Hepatocyte (in vitro differentiated cells): ENCODE data around the gene ABLIM2. TPM values are rescaled to one million over a fixed set of nuclear protein-coding genes. Genes with fewer than 3 reads are reported as not detected.

Source experiments
- DNase-seq: peaks from one replicate; pipeline ENCODE4 v3.0.0-alpha.2; 2016; ENCODE audit warnings: low spot score
- H2AFZ ChIP-seq: fragments of 200-600 bp; sonication (generic); 2 replicates; pipeline ENCODE4 v1.6.0; 2016; ENCODE audit warnings: antibody characterized with exemption, mild to moderate bottlenecking
- H3K27ac ChIP-seq: fragments of 200-600 bp; sonication (generic); 2 replicates; pipeline ENCODE4 v1.5.1; 2016; ENCODE audit warnings: mild to moderate bottlenecking
- H3K27me3 ChIP-seq: fragments of 200-600 bp; sonication (generic); 2 replicates; pipeline ENCODE4 v1.6.1; 2016
- H3K36me3 ChIP-seq: fragments of 200-600 bp; sonication (generic); replicated peaks from 2 replicates; pipeline ENCODE4 v1.5.1; 2016; ENCODE audit warnings: low read depth; ENCODE audit not compliant: insufficient read depth
- H3K4me1 ChIP-seq: fragments of 200-600 bp; sonication (generic); 2 replicates; pipeline ENCODE4 v1.5.1; 2016; ENCODE audit warnings: mild to moderate bottlenecking, moderate library complexity; ENCODE audit not compliant: insufficient read depth
- H3K4me2 ChIP-seq: fragments of 200-600 bp; sonication (generic); 2 replicates; pipeline ENCODE4 v1.6.0; 2016
- H3K4me3 ChIP-seq: fragments of 200-600 bp; sonication (generic); 2 replicates; pipeline ENCODE4 v1.5.1; 2016; ENCODE audit warnings: mild to moderate bottlenecking
- H3K79me2 ChIP-seq: fragments of 200-600 bp; sonication (generic); 2 replicates; pipeline ENCODE4 v1.6.0; 2017; ENCODE audit warnings: mild to moderate bottlenecking
- H3K9me2 ChIP-seq: fragments of 200-600 bp; sonication (generic); replicated peaks from 2 replicates; pipeline ENCODE4 v1.6.0; 2017; ENCODE audit warnings: mild to moderate bottlenecking; ENCODE audit not compliant: insufficient read depth
- H3K9me3 ChIP-seq: fragments of 200-600 bp; sonication (generic); 2 replicates; pipeline ENCODE4 v1.5.1; 2016; ENCODE audit warnings: low read depth, mild to moderate bottlenecking
- H4K20me1 ChIP-seq: fragments of 200-600 bp; sonication (generic); 2 replicates; pipeline ENCODE4 v1.6.0; 2016; ENCODE audit warnings: mild to moderate bottlenecking; ENCODE audit not compliant: insufficient read depth, poor library complexity, severe bottlenecking
- EZH2 ChIP-seq: fragments of 200-600 bp; sonication (generic); IDR thresholded peaks from 2 replicates; pipeline ENCODE4 v1.6.1; 2016; ENCODE audit warnings: antibody characterized with exemption, mild to moderate bottlenecking, borderline replicate concordance
- EZH2phosphoT487 ChIP-seq: fragments of 200-600 bp; sonication (generic); IDR thresholded peaks from one replicate; pipeline ENCODE4 v1.6.1; 2018; ENCODE audit warnings: antibody characterized with exemption, mild to moderate bottlenecking, low read depth, moderate library complexity; ENCODE audit not compliant: unreplicated experiment, severe bottlenecking
- WGBS: methylation state at CpG from one replicate; pipeline ENCODE4 v1.1.6; 2016; ENCODE audit warnings: low lambda C conversion rate; ENCODE audit errors: missing lambda C conversion rate; 5-methylcytosine and 5-hydroxymethylcytosine counted together
- polyA plus RNA-seq: library from polyadenylated mRNA; unstranded; fragments of >200 nt; fragmentation: Nextera tagmentation; extraction: Ambion mirVana; gene quantifications from 2 replicates; pipeline ENCODE4 v1.2.1, GENCODE V29; 2016
- total RNA-seq: library from RNA; depleted of rRNA; stranded (reverse); fragments of >200 nt; gene quantifications from 2 replicates; pipeline ENCODE4 v1.2.3, GENCODE V29; 2014
- TF ChIP-seq, protein P1 (sequence below): fragments of 200-600 bp; sonication (generic); IDR thresholded peaks from 2 replicates; pipeline ENCODE4 v1.5.1; 2016; ENCODE audit warnings: antibody characterized with exemption, mild to moderate bottlenecking; ENCODE audit not compliant: poor library complexity

The ABLIM2 gene
- total and polyA plus RNA-seq, 2 experiments from 2014 or later: 1.7 to 2.0 TPM

DNA sequence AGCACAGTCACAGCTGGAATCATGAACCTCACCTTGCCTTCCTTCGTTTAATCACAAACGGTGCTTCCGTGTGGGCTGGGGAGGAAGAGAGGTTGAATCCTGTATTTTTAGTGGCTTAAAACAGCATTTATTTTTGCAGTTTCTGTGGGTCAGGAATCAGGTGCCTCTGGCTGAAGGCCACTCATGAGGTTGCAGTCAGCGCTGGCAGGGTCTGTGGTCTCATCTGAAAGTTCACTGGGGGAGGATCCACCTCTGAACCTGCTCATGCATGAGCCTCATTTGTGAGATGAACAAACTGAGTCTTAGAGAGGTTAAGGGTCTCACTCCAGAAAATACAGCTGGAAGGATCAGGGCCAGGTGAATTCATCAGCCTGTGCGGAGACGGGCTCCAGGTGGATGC, 17.1 kb upstream of the ABLIM2 start:
- 90% methylated on average over 6 of the region's 6 CpGs for WGBS
- TF ChIP-seq, protein P1, sequence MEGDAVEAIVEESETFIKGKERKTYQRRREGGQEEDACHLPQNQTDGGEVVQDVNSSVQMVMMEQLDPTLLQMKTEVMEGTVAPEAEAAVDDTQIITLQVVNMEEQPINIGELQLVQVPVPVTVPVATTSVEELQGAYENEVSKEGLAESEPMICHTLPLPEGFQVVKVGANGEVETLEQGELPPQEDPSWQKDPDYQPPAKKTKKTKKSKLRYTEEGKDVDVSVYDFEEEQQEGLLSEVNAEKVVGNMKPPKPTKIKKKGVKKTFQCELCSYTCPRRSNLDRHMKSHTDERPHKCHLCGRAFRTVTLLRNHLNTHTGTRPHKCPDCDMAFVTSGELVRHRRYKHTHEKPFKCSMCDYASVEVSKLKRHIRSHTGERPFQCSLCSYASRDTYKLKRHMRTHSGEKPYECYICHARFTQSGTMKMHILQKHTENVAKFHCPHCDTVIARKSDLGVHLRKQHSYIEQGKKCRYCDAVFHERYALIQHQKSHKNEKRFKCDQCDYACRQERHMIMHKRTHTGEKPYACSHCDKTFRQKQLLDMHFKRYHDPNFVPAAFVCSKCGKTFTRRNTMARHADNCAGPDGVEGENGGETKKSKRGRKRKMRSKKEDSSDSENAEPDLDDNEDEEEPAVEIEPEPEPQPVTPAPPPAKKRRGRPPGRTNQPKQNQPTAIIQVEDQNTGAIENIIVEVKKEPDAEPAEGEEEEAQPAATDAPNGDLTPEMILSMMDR: no peak
- TF ChIP-seq EZH2phosphoT487 (no peak), EZH2 (no peak)
- no peak for DNase-seq
- no peaks in the 10 kb centered on the region for H3K79me2 ChIP-seq
- no peaks in the 10 kb centered on the region for H4K20me1 ChIP-seq
- no peak overlapping the region for H3K27ac ChIP-seq
- H3K4me2 ChIP-seq: no peak overlapping the region
- H2AFZ ChIP-seq: no peak overlapping the region
- no peaks in the 10 kb centered on the region for H3K9me3 ChIP-seq
- no peaks in the 10 kb centered on the region for H3K27me3 ChIP-seq
- no peaks in the 10 kb centered on the region for H3K9me2 ChIP-seq
- no peaks in the 10 kb centered on the region for H3K36me3 ChIP-seq
- H3K4me3 ChIP-seq: no peak overlapping the region
- H3K4me1 ChIP-seq: peaks cover 4% of the 10 kb centered on the region

DNA sequence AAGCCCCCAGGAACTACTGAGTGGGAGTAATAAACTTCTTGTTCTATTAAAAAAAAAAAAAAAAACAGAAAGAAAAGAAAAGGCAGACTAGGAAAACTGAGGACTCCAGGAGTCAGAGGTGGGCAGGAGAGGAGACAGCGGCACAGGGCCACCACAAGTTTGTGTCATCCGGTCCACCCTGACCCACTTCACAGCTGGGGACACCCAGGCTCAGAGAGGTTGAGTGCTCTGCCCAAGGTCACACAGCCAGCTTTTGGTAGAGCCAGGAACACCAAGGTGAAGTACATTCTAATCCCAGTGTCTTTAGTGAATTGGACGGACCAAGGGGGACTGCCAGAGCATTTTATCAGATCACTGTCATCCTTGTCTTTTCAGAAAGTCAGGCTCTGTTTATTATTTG, 16.4 kb upstream of the ABLIM2 start:
- no peak overlapping the region for H3K27ac ChIP-seq
- TF ChIP-seq, protein P1: no peak
- TF ChIP-seq EZH2 (no peak), EZH2phosphoT487 (no peak)
- H3K4me2 ChIP-seq: no peak overlapping the region
- H3K9me2 ChIP-seq: no peaks in the 10 kb centered on the region
- H3K36me3 ChIP-seq: no peaks in the 10 kb centered on the region
- no peak for DNase-seq
- no peaks in the 10 kb centered on the region for H4K20me1 ChIP-seq
- peaks cover 4% of the 10 kb centered on the region for H3K4me1 ChIP-seq
- no peaks in the 10 kb centered on the region for H3K79me2 ChIP-seq
- WGBS: 86% methylated on average over 3 of the region's 3 CpGs
- H2AFZ ChIP-seq: no peak overlapping the region
- no peaks in the 10 kb centered on the region for H3K9me3 ChIP-seq
- no peak overlapping the region for H3K4me3 ChIP-seq
- no peaks in the 10 kb centered on the region for H3K27me3 ChIP-seq

DNA sequence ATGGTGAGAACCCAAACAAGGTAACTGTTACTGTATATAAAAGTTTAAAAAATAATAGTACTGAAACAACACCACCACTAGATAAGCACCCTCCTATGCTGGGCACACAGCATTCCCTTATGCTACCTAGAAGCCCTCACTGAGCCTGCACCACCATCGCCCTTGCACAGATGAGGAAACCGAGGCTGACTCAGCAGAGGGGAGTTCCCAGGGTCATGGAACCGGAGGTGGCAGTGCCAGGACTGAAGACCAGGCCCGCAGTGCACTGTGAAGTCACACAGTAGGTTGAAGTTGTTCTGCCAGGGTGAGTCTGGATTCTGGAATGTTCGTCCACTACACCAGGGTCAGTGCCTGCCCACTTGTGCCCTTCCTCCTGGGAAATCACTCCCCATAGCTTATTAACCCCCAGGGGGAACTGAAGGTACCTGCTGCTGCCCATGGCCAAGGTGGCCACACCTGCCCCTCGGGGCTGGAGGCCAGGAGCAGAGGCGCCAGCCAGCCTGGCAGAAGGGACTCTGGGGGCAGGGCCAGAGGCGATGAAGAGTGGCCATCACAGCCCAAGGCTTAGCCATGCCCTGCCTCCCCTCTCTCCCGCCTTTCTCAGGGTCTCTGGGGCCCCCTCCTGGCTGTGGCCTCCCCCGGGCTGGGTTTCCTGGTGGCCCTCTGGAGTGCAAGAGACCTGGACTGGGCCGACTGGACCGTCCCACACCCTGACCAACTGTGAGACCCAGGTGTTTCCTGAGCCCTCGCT, 15.1 kb upstream of the ABLIM2 start:
- Histone ChIP-seq H3K4me1 (peaks cover 4% of the 10 kb centered on the region), H3K36me3 (no peaks in the 10 kb centered on the region), H3K27ac (no peak overlapping the region), H3K4me2 (no peak overlapping the region), H3K9me2 (no peaks in the 10 kb centered on the region), H3K79me2 (no peaks in the 10 kb centered on the region), H4K20me1 (no peaks in the 10 kb centered on the region), H3K27me3 (no peaks in the 10 kb centered on the region), H2AFZ (no peak overlapping the region), H3K4me3 (no peak overlapping the region), H3K9me3 (no peaks in the 10 kb centered on the region)
- no peak for TF ChIP-seq EZH2phosphoT487
- no peak for TF ChIP-seq EZH2
- TF ChIP-seq, protein P1: no peak
- no peak for DNase-seq
- WGBS: 81% methylated on average over 13 of the region's 13 CpGs
